AML-193 (cell line): ENCODE data around the gene REM1.
"Not testable (repeated sequence)": the region's sequence is repeated elsewhere in the genome, so short reads cannot be mapped to it uniquely, and the experiment has no call there.

ENCODE experiments used
- DNase-seq, 2 experiments: peaks; one replicate each; lab custom pipeline; 2025; lab: John Stamatoyannopoulos, UW

Gene REM1

GRCh38 chr20:31485450-31486339 is 10.6 kb downstream of the REM1 start:
- no peak for DNase-seq

DNA sequence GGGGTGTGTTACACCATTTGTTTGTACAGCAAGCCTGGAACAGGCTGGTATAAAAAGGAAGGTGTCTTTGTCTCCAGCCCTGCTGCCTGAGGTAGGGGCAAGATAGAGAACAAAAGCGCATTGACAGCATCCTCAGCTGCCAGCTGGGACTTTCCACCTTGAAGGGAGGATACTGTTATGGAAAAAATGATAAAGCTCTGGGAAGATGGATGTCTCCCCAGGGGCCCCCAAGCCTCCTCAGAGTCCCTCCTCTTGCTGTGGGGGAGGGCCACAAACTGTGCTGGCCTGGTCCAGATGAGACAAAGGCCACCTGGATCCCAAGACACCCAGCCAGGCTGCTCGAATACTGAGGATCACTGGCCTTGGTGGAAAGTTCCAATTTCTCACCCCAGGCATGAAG is 13.0 kb downstream of the REM1 start:
- no peak for DNase-seq

DNA sequence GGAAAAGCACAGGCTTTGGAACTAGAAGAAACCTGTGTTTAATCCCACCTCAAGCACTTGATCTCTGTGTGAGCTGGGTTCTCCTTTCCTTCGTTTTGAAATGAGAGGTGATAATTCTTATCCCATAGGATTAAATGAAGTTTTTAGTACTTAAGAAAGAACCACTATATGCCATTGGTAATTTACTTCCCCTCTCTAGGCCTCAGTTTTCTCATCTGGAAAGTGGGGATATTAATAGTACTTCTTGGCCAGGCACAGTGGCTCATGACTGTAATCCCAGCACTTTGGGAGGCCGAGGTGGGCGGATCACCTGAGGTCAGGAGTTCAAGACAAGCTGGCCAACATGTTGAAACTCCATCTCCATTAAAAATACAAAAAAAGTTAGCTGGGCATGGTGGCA is 14.1 kb downstream of the REM1 start:
- no peak for DNase-seq

- no peak for DNase-seq
Measured at GRCh38 chr20:31490752-31491151, 15.7 kb downstream of the REM1 start.

GRCh38 chr20:31494131-31494530 is 19.0 kb downstream of the REM1 start:
- DNase-seq = no peak

DNA sequence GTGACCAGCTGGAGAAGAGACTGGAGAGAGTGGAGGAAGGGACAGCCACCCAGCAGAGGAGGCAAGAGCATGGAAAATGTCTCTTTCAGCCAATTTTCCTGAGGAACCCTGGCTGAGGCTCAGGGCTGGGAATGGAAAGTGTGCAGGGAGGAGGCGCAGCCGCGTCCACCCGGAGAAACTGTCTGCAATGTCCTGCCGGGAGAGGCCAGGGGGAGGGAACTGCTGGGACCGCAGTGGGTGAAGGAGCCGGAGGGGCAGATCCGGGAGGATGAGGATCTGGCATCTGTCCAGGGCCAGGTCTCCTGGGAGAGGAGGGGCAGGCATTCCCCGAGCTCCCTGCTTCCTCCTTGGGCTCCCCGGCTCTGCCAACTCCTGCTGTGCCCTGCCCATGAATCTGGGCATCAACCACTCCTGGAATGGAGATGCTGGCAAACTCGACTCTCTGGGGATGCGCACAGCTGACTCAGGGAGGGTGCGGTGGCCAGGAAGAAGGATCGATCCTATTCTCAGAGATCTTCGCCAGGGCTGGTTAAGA is 21.7 kb downstream of the REM1 start:
- DNase-seq = no peak

GRCh38 chr20:31497838-31498540 is 22.9 kb downstream of the REM1 start:
- DNase-seq = no peak

DNA sequence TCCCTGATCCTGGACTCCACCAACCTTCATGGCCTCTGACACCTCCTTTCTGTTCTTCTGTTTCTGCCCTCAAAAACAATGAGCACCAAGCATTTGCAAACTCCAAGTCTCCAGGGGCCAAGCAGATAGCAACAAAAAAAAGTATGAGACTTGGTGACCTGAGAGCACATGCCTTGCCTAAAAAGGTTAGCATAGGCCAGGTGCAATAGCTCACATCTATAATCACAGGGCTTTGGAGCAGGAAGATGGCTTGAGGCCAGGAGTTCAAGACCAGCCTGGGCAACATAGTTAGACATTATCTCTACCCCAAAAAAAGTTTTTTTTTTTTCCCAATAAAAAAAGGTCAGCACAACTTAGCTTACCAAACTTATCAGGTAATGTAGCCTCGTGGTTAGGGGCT is 25.4 kb downstream of the REM1 start:
- no peak for DNase-seq

DNA sequence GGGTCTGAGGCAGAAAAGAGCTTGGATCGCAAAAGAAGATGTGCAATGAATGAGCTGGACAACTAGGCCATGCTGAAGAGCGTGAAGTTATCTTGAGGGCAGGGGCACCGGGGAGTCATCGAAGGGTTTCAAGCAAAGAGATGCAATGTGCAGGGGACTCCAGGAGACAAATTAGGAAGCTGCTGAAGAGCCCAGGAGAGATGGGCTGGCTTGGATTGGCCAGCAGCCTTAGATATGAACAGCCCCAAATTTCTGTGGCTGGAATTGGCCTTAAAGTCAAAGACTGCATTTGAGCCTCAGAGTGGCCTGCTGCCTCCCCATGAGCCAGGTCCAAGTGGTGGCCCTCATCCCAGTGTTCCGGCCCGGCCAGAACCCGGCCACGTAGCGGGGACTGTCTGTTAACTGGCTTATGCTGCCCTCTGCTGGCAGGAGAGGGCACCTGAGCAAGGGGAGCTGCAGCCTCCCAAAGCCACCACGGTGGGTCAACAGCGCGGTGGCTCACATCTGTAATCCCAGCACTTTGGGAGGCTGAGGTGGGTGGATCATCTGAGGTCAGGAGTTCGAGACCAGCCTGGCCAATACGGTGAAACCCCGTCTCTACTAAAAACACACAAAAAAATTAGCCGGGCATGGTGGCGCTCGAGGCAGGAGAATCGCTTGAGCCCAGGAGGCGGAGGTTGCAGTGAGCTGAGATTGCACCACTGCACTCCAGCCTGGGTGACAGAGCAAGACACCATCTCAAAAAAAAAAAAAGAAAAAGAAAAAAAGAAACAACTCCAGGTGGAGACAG is 28.0 kb downstream of the REM1 start:
- peak; percentile 28 to 30 for DNase-seq

GRCh38 chr20:31505903-31506302 is 30.8 kb downstream of the REM1 start:
- DNase-seq = no peak

DNA sequence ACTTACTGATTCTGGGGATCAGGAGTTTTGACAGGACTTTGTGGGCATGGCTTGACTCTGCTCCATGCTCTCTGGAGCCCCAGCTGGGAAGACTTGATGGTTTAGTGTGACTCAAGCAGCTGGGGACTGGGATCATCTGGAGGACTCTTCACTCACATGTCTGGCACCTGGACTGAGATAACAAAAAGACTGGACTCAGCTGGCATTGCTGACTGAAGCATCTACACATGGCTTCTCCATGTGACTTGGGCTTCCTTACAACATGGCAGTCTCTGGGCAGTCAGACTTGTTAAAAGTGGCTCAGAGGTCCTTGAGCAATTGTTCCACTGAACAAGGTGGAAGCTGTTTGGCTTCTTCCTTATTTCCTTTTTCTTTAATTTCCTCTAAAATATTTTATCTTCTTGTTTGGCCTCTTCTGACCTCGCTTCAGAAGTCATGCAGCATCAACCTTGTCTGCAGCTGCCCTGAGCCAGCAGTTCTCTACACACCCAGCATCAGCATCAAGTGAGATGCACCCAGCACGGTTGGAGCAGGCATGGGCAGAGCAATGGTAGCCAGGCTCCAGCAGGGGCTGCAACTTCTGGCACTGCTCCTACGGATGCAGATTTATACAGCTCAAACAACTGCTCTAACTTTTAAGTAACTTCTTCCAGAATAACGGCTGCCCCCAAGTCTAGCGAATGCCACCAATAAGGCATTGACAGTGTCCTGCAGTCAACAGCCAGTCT is 33.6 kb downstream of the REM1 start:
- DNase-seq = no peak

DNA sequence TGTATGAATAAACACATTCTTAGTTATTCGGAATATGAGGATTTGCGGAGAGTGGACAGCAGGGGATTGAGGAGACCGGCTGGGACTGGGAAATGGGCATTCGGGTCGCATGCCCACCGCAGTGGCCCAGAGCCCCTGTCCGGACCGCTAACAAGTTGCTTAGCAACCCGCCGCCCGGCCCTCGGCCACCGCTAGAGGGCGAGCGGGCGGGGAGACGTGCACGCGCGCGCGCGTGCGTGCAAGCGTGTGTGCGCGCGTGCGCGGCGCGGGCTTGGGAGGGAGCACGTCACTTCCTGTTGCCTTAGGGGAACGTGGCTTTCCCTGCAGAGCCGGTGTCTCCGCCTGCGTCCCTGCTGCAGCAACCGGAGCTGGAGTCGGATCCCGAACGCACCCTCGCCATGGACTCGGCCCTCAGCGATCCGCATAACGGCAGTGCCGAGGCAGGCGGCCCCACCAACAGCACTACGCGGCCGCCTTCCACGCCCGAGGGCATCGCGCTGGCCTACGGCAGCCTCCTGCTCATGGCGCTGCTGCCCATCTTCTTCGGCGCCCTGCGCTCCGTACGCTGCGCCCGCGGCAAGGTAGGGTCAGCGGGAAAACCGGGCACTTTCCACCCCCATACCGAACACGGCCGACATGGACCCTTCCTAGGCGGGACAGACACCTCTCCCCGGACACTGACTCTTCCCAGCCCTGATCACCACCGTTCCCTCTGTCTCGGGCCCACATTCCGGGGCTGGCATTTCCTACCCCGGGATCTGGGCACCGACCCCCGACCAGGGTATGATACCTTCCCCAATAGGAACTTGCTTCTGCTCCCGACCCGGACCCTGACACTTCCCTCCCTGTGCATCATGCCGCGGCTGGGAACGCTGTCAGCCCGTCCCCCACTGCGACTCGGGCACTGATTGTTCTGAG is 39.3 kb downstream of the REM1 start, which contains the start of gene HM13:
Gene HM13, plus strand, starts transcription at position 289 of the 918 bp plus-strand sequence. Its CDS starts 110 bp downstream, at position 399.
- DNase-seq = peak; percentile 74 to 76

- peak in 1 of 2 experiments; percentile 24 for DNase-seq
Measured at GRCh38 chr20:31515072-31515774, 40.1 kb downstream of the REM1 start.

DNA sequence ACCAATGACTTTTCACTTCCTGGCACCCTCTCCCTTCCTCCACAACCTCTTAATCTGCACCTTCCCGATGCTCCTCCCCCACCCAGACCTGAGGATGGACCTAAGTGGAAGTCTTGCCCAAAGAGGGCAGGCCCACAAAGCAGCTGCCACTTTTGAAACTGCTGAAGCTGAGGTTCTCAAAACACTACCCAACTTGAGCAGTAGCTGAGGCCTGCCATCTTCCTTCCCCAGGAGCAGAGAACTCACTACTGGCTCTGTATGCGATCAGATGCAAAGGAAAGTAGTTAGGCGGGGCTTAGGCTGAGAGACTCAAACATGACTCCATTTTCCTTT is 40.7 kb downstream of the REM1 start:
- peak in 1 of 2 experiments; percentile 11 for DNase-seq

DNA sequence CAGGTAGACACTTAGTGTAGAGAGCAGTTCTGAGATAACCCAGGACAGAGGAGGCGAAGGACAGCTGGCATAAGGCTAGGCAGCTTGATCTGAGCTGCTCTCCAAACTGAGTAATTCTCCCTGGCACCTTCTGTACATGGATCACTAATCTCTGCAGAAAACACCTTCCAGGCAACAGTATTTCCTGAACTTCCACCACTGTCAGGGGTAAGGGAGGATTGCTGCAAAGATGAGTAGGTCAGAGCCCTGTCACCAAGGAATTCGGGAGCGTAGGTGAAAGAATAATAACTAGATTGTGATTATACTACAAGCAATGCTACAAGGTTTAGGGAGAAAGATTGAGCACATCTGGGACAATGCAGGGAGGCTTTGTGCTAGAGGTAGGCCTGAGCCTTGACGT is 41.1 kb downstream of the REM1 start:
- no peak for DNase-seq

GRCh38 chr20:31516651-31517050 is 41.6 kb downstream of the REM1 start:
- DNase-seq = no peak

GRCh38 chr20:31517373-31517772 is 42.3 kb downstream of the REM1 start:
- DNase-seq = peak; percentile 34 to 39

DNA sequence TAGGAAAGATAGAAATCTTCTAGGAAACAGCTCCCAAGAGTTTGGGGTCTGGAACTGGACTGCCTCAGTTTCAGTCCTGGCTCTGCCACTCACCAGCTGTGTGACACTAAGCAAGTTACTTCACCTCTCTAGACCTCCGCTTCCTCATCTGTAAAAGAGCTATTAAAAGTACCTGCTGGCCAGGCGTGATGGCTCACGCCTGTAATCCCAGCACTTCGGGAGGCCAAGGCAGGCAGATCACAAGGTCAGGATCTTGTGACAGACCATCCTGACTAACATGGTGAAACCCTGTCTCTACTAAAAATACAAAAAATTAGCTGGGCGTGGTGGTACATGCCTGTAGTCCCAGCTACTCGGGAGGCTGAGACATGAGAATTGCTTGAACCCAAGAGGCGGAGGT is 46.2 kb downstream of the REM1 start:
- not testable (repeated sequence) for DNase-seq

DNA sequence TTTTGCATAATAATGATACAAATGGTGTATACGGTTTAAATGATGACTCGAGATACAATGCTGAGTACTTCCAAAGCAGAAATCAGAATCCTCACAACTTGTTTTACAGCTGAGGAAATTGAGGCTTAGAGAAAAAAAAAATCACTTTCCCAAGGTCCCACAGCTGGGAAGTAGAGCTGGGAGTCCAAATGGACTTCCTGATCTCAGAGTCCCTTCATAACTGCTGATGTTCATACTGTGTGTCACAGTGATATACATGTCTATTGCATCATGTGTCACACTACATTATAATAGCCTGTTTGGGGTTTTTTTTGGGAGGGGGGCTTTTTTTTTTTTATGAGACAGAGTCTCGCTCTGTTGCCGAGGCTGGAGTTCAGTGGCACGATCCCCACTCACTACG is 47.6 kb downstream of the REM1 start:
- no peak for DNase-seq
